Measurements from ENCODE around the gene SLC6A18.

Gene SLC6A18

DNA sequence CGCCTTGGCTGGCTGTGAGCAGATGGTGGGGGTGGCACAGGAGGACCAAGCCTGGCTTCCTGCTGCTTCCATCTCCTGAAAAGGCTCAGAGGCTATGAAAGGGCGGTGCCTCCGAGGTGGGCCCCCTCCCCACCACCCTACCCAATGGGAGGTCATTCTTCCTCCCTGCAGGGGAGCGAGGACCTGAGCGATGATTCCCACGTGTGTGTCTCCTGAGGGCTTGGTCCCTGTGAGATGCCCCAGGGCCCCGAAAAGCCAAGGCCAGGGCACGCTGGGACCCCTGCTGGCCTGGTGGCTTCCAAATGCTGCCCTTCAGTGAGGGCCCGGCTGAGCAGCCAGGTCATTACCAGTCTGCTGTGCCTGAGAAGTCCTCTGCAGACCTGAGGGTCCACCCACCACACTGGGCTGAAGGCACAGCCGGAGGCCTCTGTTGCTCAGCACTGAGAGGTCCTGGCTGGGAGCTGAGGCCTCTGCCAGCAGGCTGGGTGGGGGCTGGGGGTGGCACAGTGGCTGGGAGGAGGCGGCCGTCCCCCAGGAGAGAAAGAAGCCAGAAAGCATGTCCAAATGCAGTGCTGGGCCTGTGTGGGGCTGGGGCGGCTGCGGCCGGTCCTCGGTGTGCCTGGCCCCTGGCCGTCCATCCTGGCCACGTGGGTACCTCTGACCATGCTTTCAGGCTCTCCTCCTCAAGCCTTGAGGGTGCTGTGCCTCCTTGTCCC lies 37.8 kb upstream of the SLC6A18 start:
- no peak for DNase-seq (ENCODE audit: low spot score)

GRCh38 chr5:1187950-1188334 lies 37.2 kb upstream of the SLC6A18 start:
- DNase-seq (ENCODE audit: low spot score): no peak

- no peak for DNase-seq (ENCODE audit: low spot score)
Observed at GRCh38 chr5:1188464-1188863, 36.7 kb upstream of the SLC6A18 start.

- DNase-seq (ENCODE audit: low spot score): no peak
Observed at GRCh38 chr5:1189269-1189668, 35.9 kb upstream of the SLC6A18 start.

- DNase-seq (ENCODE audit: low spot score): no peak
Observed at GRCh38 chr5:1190278-1190677, 34.9 kb upstream of the SLC6A18 start.

GRCh38 chr5:1190837-1191239 lies 34.3 kb upstream of the SLC6A18 start:
- DNase-seq (ENCODE audit: low spot score): no peak

GRCh38 chr5:1192971-1193590 lies 32.1 kb upstream of the SLC6A18 start:
- no peak for DNase-seq (ENCODE audit: low spot score)

- DNase-seq (ENCODE audit: low spot score): no peak
Observed at GRCh38 chr5:1193591-1193985, 31.6 kb upstream of the SLC6A18 start.

GRCh38 chr5:1194378-1194777 lies 30.8 kb upstream of the SLC6A18 start:
- no peak for DNase-seq (ENCODE audit: low spot score)

GRCh38 chr5:1195439-1195838 lies 29.7 kb upstream of the SLC6A18 start:
- no peak for DNase-seq (ENCODE audit: low spot score)

- no peak for DNase-seq (ENCODE audit: low spot score)
Observed at GRCh38 chr5:1195916-1196315, 29.3 kb upstream of the SLC6A18 start.

DNA sequence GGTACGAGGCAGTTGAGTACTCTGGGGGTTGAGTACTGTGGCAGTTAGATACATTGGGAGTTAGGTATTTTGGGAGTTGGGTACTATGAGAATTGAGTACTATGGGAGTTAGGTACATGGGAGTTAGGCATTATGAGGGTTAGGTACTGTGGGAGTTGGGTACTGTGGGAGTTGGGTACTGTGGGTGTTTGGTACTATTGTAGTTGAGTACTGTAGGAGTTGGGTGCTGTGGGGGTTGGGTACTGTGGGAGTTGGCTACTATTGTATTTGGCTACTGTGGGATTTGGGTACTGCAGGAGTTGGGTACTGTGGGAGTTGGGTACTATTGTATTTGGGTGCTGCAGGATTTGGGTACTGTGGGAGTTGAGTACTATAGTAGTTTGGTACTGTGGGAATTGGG lies 28.6 kb upstream of the SLC6A18 start:
- DNase-seq (ENCODE audit: low spot score): no peak

GRCh38 chr5:1197876-1198666 lies 27.1 kb upstream of the SLC6A18 start:
- DNase-seq (ENCODE audit: low spot score): no peak

DNA sequence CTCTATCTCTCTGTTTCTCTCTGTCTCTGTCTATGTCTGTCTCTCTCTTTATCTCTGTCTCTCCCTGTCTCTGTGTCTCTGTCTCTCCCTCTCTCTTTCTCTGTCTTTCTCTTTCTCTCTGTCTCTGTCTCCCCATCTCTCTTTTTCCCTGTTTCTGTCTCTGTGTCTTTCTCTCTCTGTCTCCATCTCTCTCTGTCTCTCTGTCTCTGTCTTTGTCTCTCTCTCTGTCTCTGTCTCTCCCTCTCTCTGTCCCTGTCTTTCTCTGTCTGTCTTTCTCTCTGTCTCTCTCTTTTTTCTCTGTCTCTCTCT lies 25.9 kb upstream of the SLC6A18 start:
- no peak for DNase-seq (ENCODE audit: low spot score)

- peak; percentile 55 for DNase-seq (ENCODE audit: low spot score)
Observed at GRCh38 chr5:1199649-1200494, 25.3 kb upstream of the SLC6A18 start.

DNA sequence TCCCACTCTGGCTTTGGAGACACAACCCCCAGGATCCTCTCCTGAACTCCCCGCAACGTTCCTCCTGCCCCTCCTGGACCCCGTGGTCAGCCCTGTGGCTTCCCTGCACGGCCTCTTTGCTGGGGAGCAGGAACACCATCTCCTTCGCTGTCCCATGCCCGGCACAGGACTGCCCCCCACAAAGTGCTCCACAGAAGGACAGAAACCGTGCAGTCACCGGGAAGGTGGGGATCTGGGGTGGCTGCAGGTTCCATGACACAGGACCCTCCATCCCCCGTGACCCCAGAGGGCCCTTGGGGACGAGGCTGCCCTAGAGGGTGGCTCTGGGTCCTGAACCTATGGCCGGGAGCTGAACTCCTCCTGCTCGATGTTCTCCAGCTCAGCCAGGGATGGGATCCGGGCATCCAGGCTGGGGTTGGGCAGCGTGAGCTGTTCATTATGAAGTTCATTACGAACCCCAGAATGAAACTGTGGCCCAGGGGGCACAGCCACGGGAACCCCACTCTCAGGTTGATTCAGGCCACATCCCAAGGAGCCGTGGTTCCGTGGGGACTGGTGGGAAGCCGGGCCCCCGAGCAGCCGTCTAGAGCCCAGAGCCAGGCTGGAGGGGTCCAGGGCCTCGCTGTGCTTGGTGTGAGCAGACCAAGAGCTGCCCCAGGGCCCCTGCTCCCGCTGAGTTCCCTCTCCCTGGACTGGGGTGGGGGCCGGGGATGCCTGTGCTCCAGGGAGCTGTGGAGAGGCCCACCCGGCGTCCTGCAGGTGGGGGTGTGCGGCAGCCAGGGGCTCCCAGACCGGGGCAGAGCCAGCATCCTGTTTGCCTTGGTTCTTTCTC lies 24.5 kb upstream of the SLC6A18 start:
- DNase-seq (ENCODE audit: low spot score): no peak

DNA sequence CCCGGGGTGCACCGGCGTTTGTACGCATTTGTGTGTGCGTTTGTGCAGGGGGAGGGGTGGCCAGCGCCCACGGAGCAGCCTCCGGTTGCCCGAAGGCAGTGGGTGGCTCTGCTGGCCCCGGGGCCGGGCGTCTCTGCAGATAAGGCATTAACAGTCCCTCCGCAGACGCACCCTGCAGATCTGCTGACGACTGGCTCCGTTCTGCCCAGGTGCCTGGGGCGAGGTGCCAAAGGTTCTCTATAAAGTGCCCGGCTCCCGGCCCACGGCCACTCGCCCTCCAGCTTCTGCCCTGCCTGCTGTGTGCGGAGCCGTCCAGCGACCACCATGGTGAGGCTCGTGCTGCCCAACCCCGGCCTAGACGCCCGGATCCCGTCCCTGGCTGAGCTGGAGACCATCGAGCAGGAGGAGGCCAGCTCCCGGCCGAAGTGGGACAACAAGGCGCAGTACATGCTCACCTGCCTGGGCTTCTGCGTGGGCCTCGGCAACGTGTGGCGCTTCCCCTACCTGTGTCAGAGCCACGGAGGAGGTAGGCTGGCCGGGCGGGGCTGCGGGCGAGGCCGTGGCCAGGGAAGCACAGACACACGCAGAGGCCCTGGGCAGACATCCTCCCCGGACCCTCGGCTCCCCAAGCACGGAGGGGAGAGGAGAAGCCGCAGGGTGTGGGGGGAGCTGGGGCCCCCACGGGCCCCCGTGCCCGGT lies 23.7 kb upstream of the SLC6A18 start, which contains the start of gene SLC6A19:
SLC6A19 (plus strand) TSS at position 269 of the 699 bp plus-strand sequence; CDS start at position 325, 56 bp downstream.
- DNase-seq (ENCODE audit: low spot score): peak; percentile 46

DNA sequence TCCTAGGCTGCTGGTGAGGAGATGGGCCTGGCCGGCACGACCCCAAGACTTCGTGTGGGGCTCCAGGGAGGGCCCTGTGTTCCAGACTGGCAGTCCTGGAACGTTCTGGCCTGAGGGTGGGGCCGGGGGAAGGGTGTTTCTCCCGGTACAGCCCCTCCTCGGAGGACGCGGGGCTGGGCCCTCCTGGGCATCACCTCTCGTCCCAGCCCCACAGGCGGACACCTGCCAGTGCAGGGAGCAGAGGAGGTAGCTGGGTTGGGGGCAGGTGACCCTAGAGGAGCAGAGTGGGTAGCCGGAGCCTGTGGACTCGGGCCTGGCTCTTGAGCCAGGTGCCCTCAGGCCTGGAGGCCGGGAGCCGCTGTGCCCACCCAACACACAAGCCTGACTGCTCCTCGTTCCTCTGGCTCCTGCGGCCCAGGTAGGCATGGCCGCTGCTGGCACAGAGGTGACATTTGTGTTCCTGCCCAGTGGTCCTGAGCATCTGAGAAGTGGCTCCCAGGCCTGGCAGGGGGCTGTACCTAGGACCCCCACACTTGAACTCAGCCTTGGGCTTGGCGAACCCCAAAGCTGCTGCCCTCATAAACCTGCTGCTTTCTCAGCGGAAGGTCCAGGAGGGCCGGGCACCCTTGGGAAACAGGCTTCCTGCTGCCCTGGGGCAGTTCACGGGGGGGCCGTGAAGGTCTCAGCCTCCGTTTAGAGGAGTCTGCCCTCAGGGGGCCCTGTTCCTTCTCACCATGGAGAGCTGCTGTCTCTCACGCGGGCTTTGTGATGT lies 23.0 kb upstream of the SLC6A18 start:
- no peak for DNase-seq (ENCODE audit: low spot score)

DNA sequence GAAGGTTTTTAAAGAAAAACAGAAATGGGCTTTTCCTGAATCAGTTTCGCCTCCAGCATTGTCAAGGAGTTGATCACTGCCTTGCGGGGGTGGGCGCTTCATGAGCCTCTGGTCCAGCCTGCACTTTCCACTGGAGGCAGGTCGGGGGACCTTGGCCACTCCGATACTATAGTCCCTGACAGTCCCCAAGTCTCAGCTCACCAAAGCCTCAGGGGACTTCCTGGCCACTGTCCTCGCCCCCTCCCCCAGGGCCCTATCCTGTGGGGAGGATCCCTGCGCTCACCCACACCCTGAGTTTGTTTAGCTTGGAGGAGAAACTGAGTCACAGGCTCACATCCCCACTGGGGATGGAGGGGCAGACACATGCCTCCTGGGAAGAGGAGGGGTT lies 22.4 kb upstream of the SLC6A18 start:
- DNase-seq (ENCODE audit: low spot score): no peak

All from hematopoietic multipotent progenitor cell treated with erythropoietin and hydrocortisone succinate and interleukin-3 and kit ligand, for 17 days (in vitro differentiated cells).